ENCODE data around the gene EPB41L2. TPM values are rescaled to one million over a fixed set of nuclear protein-coding genes. Genes with fewer than 3 reads are reported as not detected.
"Not testable (repeated sequence)": the region's sequence is repeated elsewhere in the genome, so short reads cannot be mapped to it uniquely, and the experiment has no call there.

Gene EPB41L2
- total RNA-seq, 1 donor from 2014 or later, result 314 TPM

GRCh38 chr6:130814506-130814905 is 248.5 kb downstream of the EPB41L2 start:
- Mint-ChIP-seq H3K9me3 (ENCODE audit: unreplicated experiment) (no peaks in the 10 kb centered on the region), H3K36me3 (ENCODE audit: low read depth, unreplicated experiment) (no peaks in the 10 kb centered on the region), H3K4me3 (ENCODE audit: unreplicated experiment) (no peak overlapping the region), H3K27ac (ENCODE audit: unreplicated experiment) (no peak overlapping the region), H3K27me3 (ENCODE audit: unreplicated experiment) (peaks cover 1% of the 10 kb centered on the region), H3K4me1 (ENCODE audit: unreplicated experiment) (no peaks in the 10 kb centered on the region)
- no peak for DNase-seq (ENCODE audit: low spot score)
- TF ChIP-seq CTCF (IDR thresholded peaks at IDR 0.05; ENCODE audit: unreplicated experiment), result no peak

GRCh38 chr6:130811932-130812331 is 251.1 kb downstream of the EPB41L2 start:
- H3K4me3 Mint-ChIP-seq (ENCODE audit: unreplicated experiment), result no peak overlapping the region
- no peak for TF ChIP-seq CTCF (IDR thresholded peaks at IDR 0.05; ENCODE audit: unreplicated experiment)
- no peaks in the 10 kb centered on the region for H3K36me3 Mint-ChIP-seq (ENCODE audit: low read depth, unreplicated experiment)
- H3K27ac Mint-ChIP-seq (ENCODE audit: unreplicated experiment), result no peak overlapping the region
- H3K9me3 Mint-ChIP-seq (ENCODE audit: unreplicated experiment), result no peaks in the 10 kb centered on the region
- H3K4me1 Mint-ChIP-seq (ENCODE audit: unreplicated experiment), result no peaks in the 10 kb centered on the region
- no peak for DNase-seq (ENCODE audit: low spot score)
- H3K27me3 Mint-ChIP-seq (ENCODE audit: unreplicated experiment), result peaks cover 1% of the 10 kb centered on the region

GRCh38 chr6:130810307-130811030 is 252.6 kb downstream of the EPB41L2 start:
- no peaks in the 10 kb centered on the region for H3K36me3 Mint-ChIP-seq (ENCODE audit: low read depth, unreplicated experiment)
- DNase-seq (ENCODE audit: low spot score), result no peak
- no peak for TF ChIP-seq CTCF (IDR thresholded peaks at IDR 0.05; ENCODE audit: unreplicated experiment)
- H3K9me3 Mint-ChIP-seq (ENCODE audit: unreplicated experiment), result no peaks in the 10 kb centered on the region
- no peak overlapping the region for H3K4me3 Mint-ChIP-seq (ENCODE audit: unreplicated experiment)
- H3K4me1 Mint-ChIP-seq (ENCODE audit: unreplicated experiment), result no peaks in the 10 kb centered on the region
- no peak overlapping the region for H3K27ac Mint-ChIP-seq (ENCODE audit: unreplicated experiment)
- H3K27me3 Mint-ChIP-seq (ENCODE audit: unreplicated experiment), result no peaks in the 10 kb centered on the region

GRCh38 chr6:130801368-130801767 is 261.7 kb downstream of the EPB41L2 start:
- H3K27me3 Mint-ChIP-seq (ENCODE audit: unreplicated experiment); H3K27ac Mint-ChIP-seq (ENCODE audit: unreplicated experiment); H3K4me3 Mint-ChIP-seq (ENCODE audit: unreplicated experiment); H3K9me3 Mint-ChIP-seq (ENCODE audit: unreplicated experiment); H3K36me3 Mint-ChIP-seq (ENCODE audit: low read depth, unreplicated experiment); DNase-seq (ENCODE audit: low spot score); H3K4me1 Mint-ChIP-seq (ENCODE audit: unreplicated experiment): not testable (repeated sequence)

GRCh38 chr6:130797061-130797460 is 266.0 kb downstream of the EPB41L2 start:
- no peak overlapping the region for H3K4me3 Mint-ChIP-seq (ENCODE audit: unreplicated experiment)
- peaks cover 3% of the 10 kb centered on the region for H3K4me1 Mint-ChIP-seq (ENCODE audit: unreplicated experiment)
- no peak overlapping the region for H3K27ac Mint-ChIP-seq (ENCODE audit: unreplicated experiment)
- no peaks in the 10 kb centered on the region for H3K9me3 Mint-ChIP-seq (ENCODE audit: unreplicated experiment)
- peaks cover 4% of the 10 kb centered on the region for H3K36me3 Mint-ChIP-seq (ENCODE audit: low read depth, unreplicated experiment)
- no peaks in the 10 kb centered on the region for H3K27me3 Mint-ChIP-seq (ENCODE audit: unreplicated experiment)
- no peak for TF ChIP-seq CTCF (IDR thresholded peaks at IDR 0.05; ENCODE audit: unreplicated experiment)
- DNase-seq (ENCODE audit: low spot score), result no peak

Data from endothelial cell (in vitro differentiated cells).